IPS DF 6.9 (cell line): Measurements from ENCODE around the gene DSPP.

Source experiments
- DNase-seq: peaks from one replicate; pipeline ENCODE4 v3.0.0-alpha.2; 2013; ENCODE audit warnings: low read depth, low spot score
- H3K27ac ChIP-seq: one replicate; pipeline ENCODE4 v1.5.1; 2013; ENCODE audit warnings: low read length, control low read depth
- H3K27me3 ChIP-seq: 2 replicates; pipeline ENCODE4 v1.6.1; 2013; ENCODE audit warnings: mild to moderate bottlenecking, low read length; ENCODE audit not compliant: control insufficient read depth, insufficient read depth
- H3K36me3 ChIP-seq: 2 replicates; pipeline ENCODE4 v1.6.1; 2013; ENCODE audit warnings: low read length; ENCODE audit not compliant: control insufficient read depth, insufficient read depth
- H3K4me1 ChIP-seq: 2 replicates; pipeline ENCODE4 v1.6.1; 2013; ENCODE audit warnings: low read length; ENCODE audit not compliant: control insufficient read depth, insufficient read depth
- H3K4me3 ChIP-seq: 2 replicates; pipeline ENCODE4 v1.5.1; 2013; ENCODE audit warnings: mild to moderate bottlenecking, low read length
- H3K9me3 ChIP-seq: 2 replicates; pipeline ENCODE4 v1.6.1; 2013; ENCODE audit warnings: low read length, inconsistent platforms; ENCODE audit not compliant: control insufficient read depth, insufficient read depth
- WGBS: extraction: QIAGEN DNeasy Blood & Tissue Kit; methylation state at CpG from one replicate; pipeline ENCODE4 v1.1.7; 2013; ENCODE audit warnings: mixed read lengths, missing lambda C conversion rate; ENCODE audit not compliant: insufficient read length, insufficient coverage; 5-methylcytosine and 5-hydroxymethylcytosine counted together

Gene DSPP

GRCh38 chr4:87579478-87579877 is 28.9 kb upstream of the DSPP start:
- no peak for DNase-seq
- H3K36me3 ChIP-seq = no peaks in the 10 kb centered on the region
- H3K9me3 ChIP-seq = no peaks in the 10 kb centered on the region
- H3K27me3 ChIP-seq = no peaks in the 10 kb centered on the region
- H3K4me3 ChIP-seq = no peak overlapping the region
- no peaks in the 10 kb centered on the region for H3K4me1 ChIP-seq
- no peak overlapping the region for H3K27ac ChIP-seq
- no CpG with 5 or more reads among the region's 2 CpGs for WGBS

- no peaks in the 10 kb centered on the region for H3K4me1 ChIP-seq
- DNase-seq = no peak
- H3K9me3 ChIP-seq = no peaks in the 10 kb centered on the region
- H3K27ac ChIP-seq = no peak overlapping the region
- no CpG with 5 or more reads among the region's 3 CpGs for WGBS
- no peak overlapping the region for H3K4me3 ChIP-seq
- no peaks in the 10 kb centered on the region for H3K36me3 ChIP-seq
- no peaks in the 10 kb centered on the region for H3K27me3 ChIP-seq
These were observed 28.3 kb upstream of the DSPP start for GRCh38 chr4:87580057-87580456.

GRCh38 chr4:87584222-87584908 is 24.0 kb upstream of the DSPP start:
- no peaks in the 10 kb centered on the region for H3K27me3 ChIP-seq
- H3K4me3 ChIP-seq = no peak overlapping the region
- no CpG with 5 or more reads among the region's 2 CpGs for WGBS
- no peak for DNase-seq
- H3K27ac ChIP-seq = no peak overlapping the region
- no peaks in the 10 kb centered on the region for H3K4me1 ChIP-seq
- no peaks in the 10 kb centered on the region for H3K36me3 ChIP-seq
- H3K9me3 ChIP-seq = no peaks in the 10 kb centered on the region

- Histone ChIP-seq H3K27me3 (no peaks in the 10 kb centered on the region), H3K4me3 (no peak overlapping the region), H3K36me3 (no peaks in the 10 kb centered on the region), H3K9me3 (no peaks in the 10 kb centered on the region), H3K27ac (no peak overlapping the region), H3K4me1 (no peaks in the 10 kb centered on the region)
- no peak for DNase-seq
These were observed 18.8 kb upstream of the DSPP start for GRCh38 chr4:87589531-87589930.

- H3K27ac ChIP-seq = no peak overlapping the region
- no peaks in the 10 kb centered on the region for H3K4me1 ChIP-seq
- no CpG with 5 or more reads among the region's 2 CpGs for WGBS
- no peaks in the 10 kb centered on the region for H3K9me3 ChIP-seq
- no peaks in the 10 kb centered on the region for H3K27me3 ChIP-seq
- no peak overlapping the region for H3K4me3 ChIP-seq
- no peaks in the 10 kb centered on the region for H3K36me3 ChIP-seq
- no peak for DNase-seq
These were observed 16.2 kb upstream of the DSPP start for GRCh38 chr4:87592124-87592523.

- H3K27ac ChIP-seq = no peak overlapping the region
- H3K9me3 ChIP-seq = no peaks in the 10 kb centered on the region
- H3K36me3 ChIP-seq = no peaks in the 10 kb centered on the region
- no peak for DNase-seq
- H3K4me1 ChIP-seq = no peaks in the 10 kb centered on the region
- H3K4me3 ChIP-seq = no peak overlapping the region
- no peaks in the 10 kb centered on the region for H3K27me3 ChIP-seq
These were observed 7.0 kb upstream of the DSPP start for GRCh38 chr4:87601361-87601760.

- Histone ChIP-seq H3K4me3 (no peak overlapping the region), H3K36me3 (no peaks in the 10 kb centered on the region), H3K4me1 (no peaks in the 10 kb centered on the region), H3K27me3 (no peaks in the 10 kb centered on the region), H3K9me3 (no peaks in the 10 kb centered on the region), H3K27ac (no peak overlapping the region)
- no peak for DNase-seq
- WGBS = no CpG with 5 or more reads among the region's 4 CpGs
These were observed 6.1 kb downstream of the DSPP start for GRCh38 chr4:87614292-87614890.

- Histone ChIP-seq H3K9me3 (no peaks in the 10 kb centered on the region), H3K27me3 (no peaks in the 10 kb centered on the region), H3K4me3 (no peak overlapping the region), H3K27ac (no peak overlapping the region), H3K36me3 (no peaks in the 10 kb centered on the region), H3K4me1 (no peaks in the 10 kb centered on the region)
- DNase-seq = no peak
- no CpG with 5 or more reads among the region's 9 CpGs for WGBS
These were observed 7.9 kb downstream of the DSPP start for GRCh38 chr4:87616268-87616667.

GRCh38 chr4:87620086-87620485 is 11.8 kb downstream of the DSPP start:
- DNase-seq = no peak
- WGBS = no CpG with 5 or more reads among the region's 6 CpGs
- H3K36me3 ChIP-seq = no peaks in the 10 kb centered on the region

GRCh38 chr4:87620491-87620890 is 12.2 kb downstream of the DSPP start:
- Histone ChIP-seq H3K4me3 (no peak overlapping the region), H3K9me3 (no peaks in the 10 kb centered on the region), H3K27me3 (no peaks in the 10 kb centered on the region), H3K36me3 (no peaks in the 10 kb centered on the region), H3K4me1 (no peaks in the 10 kb centered on the region), H3K27ac (no peak overlapping the region)
- DNase-seq = no peak

More at GRCh38 chr4:87620086-87620485, 11.8 kb downstream of the DSPP start:
- H3K27ac ChIP-seq = no peak overlapping the region
- no peak overlapping the region for H3K4me3 ChIP-seq
- no peaks in the 10 kb centered on the region for H3K4me1 ChIP-seq
- no peaks in the 10 kb centered on the region for H3K27me3 ChIP-seq
- H3K9me3 ChIP-seq = no peaks in the 10 kb centered on the region

- Histone ChIP-seq H3K27ac (no peak overlapping the region), H3K4me3 (no peak overlapping the region), H3K36me3 (no peaks in the 10 kb centered on the region), H3K9me3 (no peaks in the 10 kb centered on the region), H3K27me3 (no peaks in the 10 kb centered on the region), H3K4me1 (no peaks in the 10 kb centered on the region)
- DNase-seq = no peak
- WGBS = no CpG with 5 or more reads among the region's 8 CpGs
These were observed 14.0 kb downstream of the DSPP start for GRCh38 chr4:87622303-87622702.
